ENCODE data around the gene MCTS1.
"Not testable (repeated sequence)": the region's sequence is repeated elsewhere in the genome, so short reads cannot be mapped to it uniquely, and the experiment has no call there.

Gene MCTS1

GRCh38 chrX:120603707-120604360 lies at the start of gene MCTS1:
MCTS1 (plus strand) TSS chrX:120604101; CDS start chrX:120604237, 136 bp downstream.
- DNase-seq = peak; percentile 93

- no peak for DNase-seq
Observed at GRCh38 chrX:120556251-120556650, 47.6 kb upstream of the MCTS1 start.

- DNase-seq = no peak
Observed at GRCh38 chrX:120559804-120560203, 44.1 kb upstream of the MCTS1 start.

GRCh38 chrX:120560405-120560841 lies 43.5 kb upstream of the MCTS1 start:
- no peak for DNase-seq

- peak; percentile 86 for DNase-seq
Observed at GRCh38 chrX:120560842-120561633, 42.9 kb upstream of the MCTS1 start, which contains the start of gene CUL4B. CUL4B (minus strand) TSS chrX:120560962; CDS start chrX:120560638, 324 bp downstream.

- no peak for DNase-seq
Observed at GRCh38 chrX:120561634-120562568, 42.0 kb upstream of the MCTS1 start.

GRCh38 chrX:120562569-120562926 lies 41.4 kb upstream of the MCTS1 start:
- DNase-seq = no peak

- no peak for DNase-seq
Observed at GRCh38 chrX:120564925-120565324, 39.0 kb upstream of the MCTS1 start.

GRCh38 chrX:120566817-120567216 lies 37.1 kb upstream of the MCTS1 start:
- DNase-seq = no peak

GRCh38 chrX:120568035-120568434 lies 35.9 kb upstream of the MCTS1 start:
- DNase-seq = no peak

- no peak for DNase-seq
Observed at GRCh38 chrX:120568609-120569008, 35.3 kb upstream of the MCTS1 start.

- no peak for DNase-seq
Observed at GRCh38 chrX:120570011-120570600, 33.8 kb upstream of the MCTS1 start.

- DNase-seq = not testable (repeated sequence)
Observed at GRCh38 chrX:120573806-120574205, 30.1 kb upstream of the MCTS1 start.

- DNase-seq = no peak
Observed at GRCh38 chrX:120575379-120576114, 28.4 kb upstream of the MCTS1 start.

GRCh38 chrX:120585702-120586101 lies 18.2 kb upstream of the MCTS1 start:
- DNase-seq = no peak

- DNase-seq = peak; percentile 32
Observed at GRCh38 chrX:120604361-120604782, 471 bp downstream of the MCTS1 start.

- DNase-seq = no peak
Observed at GRCh38 chrX:120612086-120612485, 8.2 kb downstream of the MCTS1 start.

- DNase-seq = no peak
Observed at GRCh38 chrX:120614816-120615215, 10.9 kb downstream of the MCTS1 start.

- DNase-seq = no peak
Observed at GRCh38 chrX:120617996-120618630, 14.2 kb downstream of the MCTS1 start.

- DNase-seq = no peak
Observed at GRCh38 chrX:120625371-120625770, 21.5 kb downstream of the MCTS1 start.

All from NCI-H2081 treated with DMSO at 0.1 percent for 48 hours (cell line).